HG02938 (cell line): Measurements from ENCODE around the gene WBP1L.
"Not testable (repeated sequence)": the region's sequence is repeated elsewhere in the genome, so short reads cannot be mapped to it uniquely, and the experiment has no call there.

Source experiments
- ATAC-seq: cut with Tn5 transposase; IDR thresholded peaks from one replicate; pipeline ENCODE4 v1.9.1; 2021; ENCODE audit warnings: mild to moderate bottlenecking, moderate library complexity; ENCODE audit not compliant: unreplicated experiment

WBP1L gene

GRCh38 chr10:102802920-102803534 lies 59.3 kb downstream of the WBP1L start:
- no peak for ATAC-seq

GRCh38 chr10:102804382-102805055 lies 60.8 kb downstream of the WBP1L start:
- no peak for ATAC-seq

- ATAC-seq = no peak
These were observed 64.6 kb downstream of the WBP1L start for GRCh38 chr10:102808380-102808779.

GRCh38 chr10:102811346-102811745 lies 67.6 kb downstream of the WBP1L start:
- ATAC-seq = no peak

GRCh38 chr10:102812231-102812876 lies 68.6 kb downstream of the WBP1L start:
- no peak for ATAC-seq

- no peak for ATAC-seq
These were observed 69.3 kb downstream of the WBP1L start for GRCh38 chr10:102813017-102813541.

GRCh38 chr10:102813734-102814452 lies 70.1 kb downstream of the WBP1L start:
- no peak for ATAC-seq

- no peak for ATAC-seq
These were observed 70.7 kb downstream of the WBP1L start for GRCh38 chr10:102814453-102814871.

- ATAC-seq = no peak
These were observed 71.3 kb downstream of the WBP1L start for GRCh38 chr10:102814873-102815661.

- no peak for ATAC-seq
These were observed 72.2 kb downstream of the WBP1L start for GRCh38 chr10:102815790-102816549.

- no peak for ATAC-seq
These were observed 73.4 kb downstream of the WBP1L start for GRCh38 chr10:102817175-102817574.

GRCh38 chr10:102819054-102819453 lies 75.3 kb downstream of the WBP1L start:
- ATAC-seq = no peak

- ATAC-seq = not testable (repeated sequence)
These were observed 76.3 kb downstream of the WBP1L start for GRCh38 chr10:102820008-102820407.

GRCh38 chr10:102822222-102822621 lies 78.5 kb downstream of the WBP1L start:
- no peak for ATAC-seq

- ATAC-seq = no peak
These were observed 80.9 kb downstream of the WBP1L start for GRCh38 chr10:102824664-102825063.

GRCh38 chr10:102826148-102826796 lies 82.5 kb downstream of the WBP1L start:
- ATAC-seq = no peak

GRCh38 chr10:102827597-102827975 lies 83.8 kb downstream of the WBP1L start:
- no peak for ATAC-seq

- no peak for ATAC-seq
These were observed 87.7 kb downstream of the WBP1L start for GRCh38 chr10:102831322-102832071.

- no peak for ATAC-seq
These were observed 88.5 kb downstream of the WBP1L start for GRCh38 chr10:102832248-102832647.
